GM21786 (cell line): ENCODE results near the gene EARS2.
"Not testable (repeated sequence)": the region's sequence is repeated elsewhere in the genome, so short reads cannot be mapped to it uniquely, and the experiment has no call there.

Experiments used
- ATAC-seq: cut with Tn5 transposase; IDR thresholded peaks from one replicate; pipeline ENCODE4 v1.9.1; 2021; ENCODE audit not compliant: unreplicated experiment

Gene EARS2

DNA sequence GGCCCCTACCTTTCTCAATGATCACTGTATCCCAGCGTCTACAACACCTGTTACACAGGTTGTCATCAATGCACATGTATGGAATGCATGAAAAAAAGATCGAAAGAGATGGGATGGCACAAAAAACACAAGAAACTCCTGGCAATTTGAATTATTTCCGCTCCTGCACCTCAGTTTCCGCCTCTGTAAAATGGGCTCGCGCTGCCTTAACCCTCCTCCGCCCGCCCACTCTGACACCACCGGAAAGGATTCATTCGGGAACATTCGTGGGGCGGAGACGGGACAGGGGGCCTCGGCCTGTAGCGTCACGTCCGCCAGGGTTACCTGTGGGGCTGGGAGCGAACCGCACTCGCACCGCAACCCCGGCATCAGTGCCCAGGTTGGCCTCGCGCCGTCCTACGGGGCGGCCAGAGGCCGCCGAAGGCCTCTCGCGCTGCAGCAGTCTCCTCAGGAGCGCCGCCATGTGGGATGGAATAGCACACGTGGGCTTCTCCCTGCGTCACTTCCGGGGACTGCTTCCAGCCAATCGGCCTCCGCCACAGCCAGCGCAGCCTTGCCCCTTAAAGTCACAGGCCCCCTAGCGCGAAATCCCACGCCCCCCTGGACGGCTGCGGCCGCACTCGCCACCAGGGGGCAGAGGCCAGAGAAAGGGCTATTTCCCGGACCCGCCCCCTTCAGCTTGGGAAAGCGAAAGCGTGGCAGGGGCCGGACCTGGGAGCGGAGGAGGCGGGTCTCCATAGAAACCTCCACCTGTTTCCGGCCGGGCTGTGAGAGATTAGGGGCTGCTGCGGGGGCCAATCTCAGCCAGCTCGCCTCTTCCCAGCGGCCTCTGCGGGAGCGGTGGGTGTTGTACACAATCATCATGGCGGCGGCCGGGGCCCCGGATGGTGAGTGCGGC lies at the start of gene EARS2, which contains the start of gene UBFD1:
TSS of gene EARS2 (minus strand) at position 470 of the 898 bp plus-strand sequence. CDS start at position 463, 7 bp downstream.
TSS of gene UBFD1 (plus strand) at position 847 of the 898 bp plus-strand sequence. CDS start at position 863, 16 bp downstream.
- ATAC-seq = peak; percentile 88

DNA sequence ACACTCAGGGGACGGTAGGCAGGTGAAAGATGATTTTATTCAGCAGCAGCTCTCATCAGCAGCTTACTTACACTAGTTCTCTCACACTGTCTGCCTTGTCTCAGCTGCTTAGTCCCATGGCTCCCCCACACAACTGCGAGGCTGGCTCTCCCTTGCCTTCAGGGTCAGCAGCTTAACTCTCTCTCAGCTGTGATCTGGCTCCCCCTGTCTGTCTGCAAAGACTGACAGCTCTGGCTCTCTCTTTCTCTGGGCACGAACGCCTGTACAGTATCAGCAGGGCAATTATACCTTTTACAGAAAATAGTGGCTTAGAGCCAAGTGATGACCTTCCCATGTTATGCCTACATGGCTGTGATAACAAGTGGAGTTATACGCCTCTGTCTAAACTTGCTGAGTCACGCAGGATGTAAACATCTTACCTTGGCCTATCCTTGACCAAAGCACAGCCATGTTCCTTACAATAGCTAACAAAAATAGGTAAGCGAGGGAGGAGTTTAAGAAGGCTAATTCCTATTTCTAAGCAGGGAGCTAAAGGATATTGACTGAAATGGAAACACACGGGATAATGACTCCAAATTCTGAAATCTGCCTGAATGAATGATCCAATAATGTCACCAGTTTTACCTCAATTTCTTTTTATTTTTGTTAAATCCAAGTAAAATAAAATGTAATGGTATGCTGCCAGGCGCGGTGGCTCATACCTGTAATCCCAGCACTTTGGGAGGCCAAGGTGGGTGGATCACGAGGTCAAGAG lies 40.0 kb upstream of the EARS2 start:
- no peak for ATAC-seq

DNA sequence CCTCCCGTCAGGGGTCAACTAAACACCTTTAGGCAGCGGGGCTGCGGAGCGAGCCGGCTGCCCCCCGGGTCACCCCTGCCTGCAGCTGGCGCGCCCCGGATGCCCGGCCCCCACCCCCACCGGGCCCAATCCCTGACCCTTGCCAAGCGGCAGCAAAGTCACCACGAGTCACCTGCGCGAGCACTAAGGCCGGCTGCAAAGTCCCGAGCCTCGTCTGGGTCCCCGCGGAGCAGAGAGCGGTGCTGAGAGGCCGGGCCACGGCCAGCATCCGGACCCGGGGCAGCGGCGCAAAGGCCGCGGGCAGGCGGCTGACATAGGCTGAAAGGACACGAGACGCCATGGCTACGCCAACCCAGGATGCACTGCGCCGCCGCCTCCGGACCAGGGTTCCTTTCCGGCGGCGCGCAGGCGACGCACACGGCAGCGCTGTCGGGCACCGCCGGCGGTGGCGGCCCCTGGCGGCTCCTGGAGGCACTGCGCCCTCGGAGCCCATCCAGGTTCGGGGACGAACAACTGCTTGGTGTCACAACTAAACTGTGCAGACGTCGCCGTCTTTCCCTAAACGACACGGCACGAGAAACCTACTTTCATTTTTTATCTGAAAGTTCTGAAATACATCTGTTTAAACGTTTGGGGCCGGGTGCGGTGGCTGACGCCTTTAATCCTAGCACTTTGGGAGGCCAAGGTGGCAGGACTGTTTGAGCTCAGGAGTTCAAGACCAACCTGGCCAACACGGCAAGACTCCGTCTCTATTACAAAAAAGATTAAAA lies 39.0 kb upstream of the EARS2 start, which contains the start of gene NDUFAB1:
TSS of gene NDUFAB1 (minus strand) at position 366 of the 770 bp plus-strand sequence. CDS start at position 340, 26 bp downstream.
- ATAC-seq = peak; percentile 93

DNA sequence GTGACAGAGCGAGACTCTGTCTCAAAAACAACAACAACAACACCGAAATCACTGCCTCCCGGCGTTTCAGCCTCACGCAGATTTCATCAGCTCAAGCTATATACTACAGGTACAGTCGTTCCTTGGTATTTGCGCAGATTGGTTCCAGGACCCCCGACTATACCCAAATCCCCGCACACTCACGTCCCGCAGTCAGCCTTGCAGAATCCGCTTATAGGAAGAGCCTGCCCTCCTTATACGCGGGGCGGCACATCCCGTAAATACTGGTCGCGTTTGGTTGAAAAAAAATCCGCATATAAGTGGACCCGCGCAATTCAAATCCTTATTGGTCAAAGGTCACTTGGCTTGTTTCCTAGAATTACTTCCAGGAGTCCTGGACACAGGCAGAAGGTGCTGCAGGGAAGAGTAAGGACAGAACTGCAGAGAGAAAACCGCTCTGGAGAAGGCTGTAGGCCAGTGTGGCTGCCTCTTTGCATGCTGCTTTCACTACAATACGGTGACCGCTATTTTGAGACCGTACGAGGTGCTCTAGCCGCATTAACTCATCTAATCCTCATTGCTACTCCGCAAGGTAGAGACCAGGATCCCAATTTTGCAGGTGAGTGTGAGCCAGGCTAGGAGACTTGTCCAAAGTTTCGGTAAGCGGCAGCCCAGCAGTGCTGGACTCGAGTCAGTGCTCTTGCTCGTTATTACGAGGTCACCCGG lies 38.2 kb upstream of the EARS2 start:
- ATAC-seq = no peak

DNA sequence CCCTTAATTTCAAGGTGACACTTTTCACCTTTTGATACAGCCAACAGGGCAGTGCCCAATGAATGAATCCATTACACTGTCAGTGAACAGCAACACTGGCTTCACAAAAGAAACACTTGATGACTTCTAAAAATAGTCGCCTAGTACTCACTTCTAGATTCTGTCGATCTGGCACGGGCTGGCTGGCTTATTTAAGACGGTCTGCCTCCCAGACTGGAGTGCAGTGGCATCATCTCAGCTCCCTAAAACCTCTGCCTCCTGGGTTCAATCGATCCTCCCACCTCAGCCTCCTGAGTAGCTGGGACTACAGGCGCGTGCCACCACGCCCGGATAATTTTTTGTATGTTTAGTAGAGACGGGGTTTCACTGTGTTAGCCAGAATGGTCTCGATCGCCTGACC lies 37.0 kb upstream of the EARS2 start:
- no peak for ATAC-seq

DNA sequence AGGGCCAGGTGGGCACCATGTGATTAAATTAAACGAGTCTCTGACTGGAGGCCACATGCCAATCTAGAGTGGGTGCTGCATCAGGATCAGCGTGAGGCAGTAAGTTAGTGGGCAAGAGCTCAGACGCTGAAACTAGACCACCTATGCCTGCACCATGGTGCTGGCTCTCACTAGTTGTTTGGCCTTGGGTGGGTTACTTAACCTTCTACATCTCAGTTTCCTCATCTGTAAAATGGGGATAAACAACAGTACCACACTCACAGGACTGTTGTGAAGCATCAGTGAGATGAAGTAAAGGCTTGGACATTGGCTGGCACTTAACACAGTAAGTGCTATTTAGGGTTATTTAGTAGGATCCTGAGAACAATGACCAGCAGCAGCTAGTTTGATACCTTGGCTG lies 33.0 kb upstream of the EARS2 start:
- no peak for ATAC-seq

DNA sequence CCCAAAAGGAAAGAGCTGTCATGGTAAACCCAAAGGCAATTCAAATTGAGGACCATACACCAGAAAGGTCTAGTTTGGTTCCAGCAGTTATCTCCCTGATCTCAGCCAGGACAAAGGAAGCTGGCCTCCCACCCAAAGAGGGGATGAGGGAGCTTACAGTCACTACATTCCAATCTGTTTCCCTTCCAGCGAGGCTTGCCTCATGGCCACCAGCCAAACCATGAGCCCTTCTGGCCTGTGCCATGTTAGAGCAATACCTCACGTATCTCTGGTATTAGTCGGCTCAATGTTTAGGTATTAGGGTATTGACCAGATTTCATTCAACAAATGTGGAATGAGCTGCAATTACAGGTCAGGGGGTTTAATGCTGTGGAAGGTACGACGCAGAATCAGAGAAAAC lies 30.6 kb upstream of the EARS2 start:
- ATAC-seq = no peak

DNA sequence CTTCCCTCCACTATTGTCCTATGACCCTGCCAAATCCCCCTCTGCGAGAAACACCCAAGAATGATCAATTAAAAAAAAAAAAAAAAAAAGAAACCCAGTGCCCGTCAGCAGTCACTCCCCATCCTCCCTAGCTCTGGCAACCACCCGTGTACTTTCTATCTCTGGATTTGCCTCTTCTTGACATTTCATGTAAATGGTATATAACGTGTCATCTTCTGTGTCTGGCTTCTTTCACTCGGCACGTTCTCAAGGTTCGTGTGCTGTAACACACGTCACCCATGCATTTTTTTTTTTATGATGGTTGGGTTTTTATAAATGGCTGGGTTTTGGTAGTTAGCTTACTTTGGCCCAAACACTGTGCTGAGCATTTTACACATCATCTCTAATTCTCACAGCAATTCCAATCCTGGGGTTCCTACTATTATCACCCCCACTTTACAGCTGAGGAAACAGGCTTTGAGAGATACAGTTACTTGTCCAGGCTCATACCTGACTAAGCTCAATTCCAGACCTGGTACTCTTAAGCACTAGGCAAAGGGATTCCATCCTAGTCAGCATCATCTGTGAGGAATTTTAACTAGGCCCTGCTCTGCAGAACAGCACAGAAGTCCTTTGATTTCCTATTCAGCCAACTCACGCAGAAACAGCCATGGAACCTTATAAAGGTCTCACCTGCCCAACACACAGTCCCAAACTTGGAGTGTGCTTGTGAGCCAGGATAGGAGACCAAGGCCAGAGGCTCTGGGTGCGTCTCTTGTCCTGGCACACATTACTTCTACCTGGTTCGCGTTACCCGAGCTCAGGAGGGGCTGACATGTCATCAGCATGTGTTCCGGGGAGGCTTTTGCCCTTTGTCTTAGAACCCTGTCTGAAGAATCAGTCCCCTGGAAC lies 27.3 kb upstream of the EARS2 start:
- no peak for ATAC-seq

DNA sequence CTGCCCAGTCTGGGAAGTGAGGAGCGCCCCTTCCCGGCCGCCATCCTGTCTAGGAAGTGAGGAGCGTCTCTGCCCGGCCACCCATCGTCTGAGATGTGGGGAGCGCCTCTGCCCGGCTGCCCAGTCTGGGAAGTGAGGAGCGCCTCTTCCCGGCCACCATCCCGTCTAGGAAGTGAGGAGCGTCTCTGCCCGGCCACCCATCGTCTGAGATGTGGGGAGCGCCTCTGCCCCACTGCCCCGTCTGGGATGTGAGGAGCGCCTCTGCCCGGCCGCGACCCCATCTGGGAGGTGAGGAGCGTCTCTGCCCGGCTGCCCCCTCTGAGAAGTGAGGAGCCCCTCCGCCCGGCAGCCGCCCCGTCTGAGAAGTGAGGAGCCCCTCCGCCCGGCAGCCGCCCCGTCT lies 26.1 kb upstream of the EARS2 start:
- not testable (repeated sequence) for ATAC-seq

DNA sequence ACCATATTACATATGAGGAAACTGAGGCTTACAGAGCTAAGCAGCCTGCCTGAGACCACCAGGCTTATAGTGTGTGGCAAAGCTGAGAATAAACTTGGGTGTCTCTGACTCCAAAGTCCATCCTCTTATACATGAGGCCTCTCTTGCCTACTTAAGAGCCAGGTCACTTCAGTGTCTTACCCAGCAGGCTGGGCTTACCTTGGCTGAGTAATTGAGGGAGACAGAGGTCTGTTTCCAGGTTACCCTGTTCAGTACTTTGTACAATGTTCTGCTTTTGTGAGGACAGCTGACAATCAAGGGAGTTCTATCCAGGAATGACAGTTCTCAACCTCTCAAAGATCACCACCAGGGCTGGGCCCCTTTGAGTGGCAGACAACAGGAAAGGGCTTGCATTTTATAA lies 24.6 kb upstream of the EARS2 start:
- ATAC-seq = no peak

DNA sequence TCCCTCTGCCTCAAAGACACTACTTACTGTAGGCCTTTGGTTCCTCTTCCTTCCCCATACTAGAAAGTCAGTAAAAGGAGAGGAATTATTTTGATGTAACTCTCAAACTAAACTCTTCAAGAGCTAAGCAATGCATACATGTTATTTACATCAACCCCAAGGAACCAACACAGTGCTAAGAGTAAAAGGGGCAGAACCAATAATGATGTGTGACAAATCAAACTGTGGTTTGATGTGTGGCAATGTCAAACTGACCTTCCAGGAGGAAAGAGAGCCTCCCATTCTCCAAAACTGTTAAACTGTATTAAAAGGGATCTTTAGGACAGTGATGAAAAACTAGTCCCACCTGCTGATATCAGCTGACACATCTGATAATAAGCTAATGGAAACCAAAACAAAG lies 23.2 kb upstream of the EARS2 start:
- no peak for ATAC-seq

DNA sequence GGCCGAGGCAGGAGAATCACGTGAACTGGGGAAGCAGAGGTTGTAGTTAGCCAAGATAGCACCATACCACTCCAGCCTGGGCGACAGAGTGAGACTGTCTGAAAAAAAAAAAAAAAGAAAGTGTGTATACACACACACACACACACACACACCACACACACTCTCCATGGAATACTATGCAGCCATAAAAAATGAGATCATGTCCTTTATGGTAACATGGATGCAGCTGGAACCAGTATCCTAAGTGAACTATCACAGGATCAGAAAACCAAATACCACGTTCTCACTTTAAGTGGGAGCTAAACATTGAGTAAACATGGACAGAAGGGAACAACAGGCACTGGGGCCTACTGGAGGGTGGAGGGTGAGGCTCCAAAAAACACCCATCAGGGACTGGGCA lies 22.2 kb upstream of the EARS2 start:
- ATAC-seq = no peak

DNA sequence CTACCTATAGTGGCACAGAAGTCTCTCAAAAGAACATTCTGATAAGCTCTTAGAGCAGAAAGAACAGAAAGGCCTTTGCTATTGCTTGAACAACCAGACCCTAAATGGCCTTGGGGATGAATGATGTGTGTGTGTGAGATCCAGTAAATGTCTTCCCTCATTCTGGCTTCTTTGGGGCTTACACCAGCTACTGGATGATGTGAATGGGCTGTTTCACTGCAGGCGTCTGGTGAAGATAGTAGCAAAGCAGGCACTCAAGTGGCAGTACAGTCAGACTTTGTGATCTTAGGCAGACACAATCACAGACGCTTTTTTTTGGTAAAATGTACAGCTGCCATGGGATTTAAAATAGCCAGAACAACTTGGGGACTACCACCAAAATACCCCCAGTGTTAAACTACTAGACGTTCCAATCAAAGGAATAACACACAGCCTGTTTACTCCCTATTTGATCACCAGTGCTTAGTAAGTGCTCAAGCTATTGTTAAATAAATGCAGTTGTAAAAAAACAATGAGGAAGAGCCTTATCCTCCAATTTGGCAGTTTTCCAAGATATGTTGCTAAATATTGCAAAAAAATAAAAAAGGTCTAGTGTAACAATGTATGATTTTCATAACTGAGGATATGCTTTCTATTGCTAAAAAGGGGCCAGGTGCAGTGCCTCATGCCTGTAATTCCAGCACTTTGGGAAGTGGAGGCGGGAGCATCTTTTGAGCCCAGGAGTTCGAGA lies 21.1 kb upstream of the EARS2 start:
- ATAC-seq = no peak

DNA sequence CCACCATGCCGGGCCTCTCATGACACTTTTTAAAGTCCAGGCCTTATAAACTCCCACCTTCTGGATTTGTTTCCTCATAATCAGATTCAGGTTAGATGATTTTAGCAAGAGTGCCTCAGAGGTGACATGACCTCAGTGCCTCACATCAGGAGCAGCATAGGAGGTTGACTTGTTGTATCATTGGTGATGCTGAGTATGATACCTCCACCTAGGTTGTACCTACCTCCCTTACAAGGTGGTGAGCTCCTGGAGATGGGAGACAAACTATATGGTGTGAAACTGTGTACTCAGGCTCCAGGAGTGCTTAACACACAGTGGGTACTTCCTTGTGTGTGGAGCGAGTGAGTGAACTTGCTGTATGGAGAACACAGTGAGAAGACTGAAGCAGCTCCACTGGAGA lies 20.3 kb upstream of the EARS2 start:
- ATAC-seq = no peak

DNA sequence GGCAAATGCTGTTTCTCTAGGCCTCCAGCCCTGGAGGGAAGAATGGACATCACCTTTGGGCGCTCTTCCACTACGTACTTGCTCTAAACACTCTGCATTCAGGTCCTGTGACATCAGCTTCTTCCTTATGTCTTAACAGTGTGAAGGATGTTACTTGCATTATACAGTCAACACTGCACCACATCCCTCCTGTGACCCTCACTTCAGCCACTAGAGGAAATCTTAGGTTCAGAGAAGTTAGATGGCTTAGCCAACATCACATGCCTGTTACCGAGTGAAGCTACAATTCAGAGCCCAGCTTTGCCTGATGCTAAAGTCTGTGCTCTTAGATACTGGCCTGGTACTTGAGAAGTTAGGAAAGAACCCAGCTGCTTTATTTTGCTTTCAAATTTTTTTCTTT lies 18.7 kb upstream of the EARS2 start:
- ATAC-seq = no peak

DNA sequence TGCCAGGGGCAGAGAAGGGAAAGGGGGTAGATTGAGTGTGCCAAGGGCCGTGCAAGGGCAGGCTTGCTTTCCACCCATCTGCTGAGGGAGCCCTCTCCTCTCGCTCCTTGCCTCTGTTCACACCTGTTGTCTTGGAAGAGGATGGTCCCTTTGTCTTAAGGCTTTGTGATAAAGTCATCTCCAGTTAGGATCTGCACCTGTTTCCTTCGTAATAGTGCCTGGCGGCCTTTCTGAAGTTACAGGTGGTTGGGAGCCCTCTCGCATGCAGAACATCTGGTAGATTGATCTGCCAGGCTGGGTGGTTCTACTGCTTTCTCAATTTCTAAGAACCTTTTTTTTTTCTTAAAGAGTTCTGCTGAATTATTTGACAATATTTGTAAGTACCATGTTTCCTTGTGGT lies 16.7 kb upstream of the EARS2 start:
- ATAC-seq = no peak

DNA sequence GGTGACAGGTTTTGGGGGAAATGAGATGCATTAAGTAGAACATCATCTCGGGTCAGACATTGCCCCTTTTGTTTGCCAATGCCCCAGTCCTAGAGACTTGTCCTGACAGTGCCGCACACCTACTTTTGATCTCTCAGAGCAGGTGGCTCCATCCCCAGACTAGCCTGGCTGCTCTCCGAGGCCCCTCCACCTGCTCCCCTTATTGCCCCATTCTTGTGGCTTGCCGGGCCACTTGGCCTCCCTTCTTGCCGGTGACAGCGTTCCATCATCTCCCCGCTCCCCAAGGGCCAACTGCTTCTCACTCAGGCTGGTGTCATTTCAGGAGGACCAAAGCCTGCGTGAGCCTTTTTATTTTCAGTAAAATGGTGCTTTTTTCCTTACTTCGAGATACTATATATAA lies 15.2 kb upstream of the EARS2 start:
- no peak for ATAC-seq

DNA sequence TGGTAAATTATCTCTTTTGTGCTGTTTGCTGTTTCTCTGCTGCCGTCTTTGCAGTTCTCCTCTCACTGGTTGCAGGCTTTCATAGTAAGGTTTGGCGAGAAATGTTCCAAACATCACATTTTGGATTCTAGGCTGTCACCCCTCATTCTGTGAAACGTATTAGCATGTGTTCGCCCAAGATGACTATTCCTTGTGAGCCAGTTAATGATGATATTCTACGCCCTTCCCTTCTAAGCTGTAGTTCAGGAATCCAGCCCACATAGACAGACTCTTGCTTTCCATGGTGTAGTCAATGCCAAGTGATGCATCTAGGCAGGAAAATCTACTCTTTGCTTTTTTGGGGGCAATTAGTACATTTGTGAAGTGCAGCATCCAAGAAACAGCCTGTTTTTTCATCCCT lies 14.7 kb upstream of the EARS2 start:
- ATAC-seq = no peak
